GM19351 (cell line): ENCODE results near the gene ANKRD45.
A peak's percentile ranks its signal among the peaks of the same experiment; 100 is the strongest.
"Not testable (repeated sequence)": the region's sequence is repeated elsewhere in the genome, so short reads cannot be mapped to it uniquely, and the experiment has no call there.

Source experiments
- ATAC-seq: cut with Tn5 transposase; IDR thresholded peaks from one replicate; pipeline ENCODE4 v1.9.1; 2021; ENCODE audit warnings: mild to moderate bottlenecking, moderate library complexity; ENCODE audit not compliant: unreplicated experiment

Gene ANKRD45

DNA sequence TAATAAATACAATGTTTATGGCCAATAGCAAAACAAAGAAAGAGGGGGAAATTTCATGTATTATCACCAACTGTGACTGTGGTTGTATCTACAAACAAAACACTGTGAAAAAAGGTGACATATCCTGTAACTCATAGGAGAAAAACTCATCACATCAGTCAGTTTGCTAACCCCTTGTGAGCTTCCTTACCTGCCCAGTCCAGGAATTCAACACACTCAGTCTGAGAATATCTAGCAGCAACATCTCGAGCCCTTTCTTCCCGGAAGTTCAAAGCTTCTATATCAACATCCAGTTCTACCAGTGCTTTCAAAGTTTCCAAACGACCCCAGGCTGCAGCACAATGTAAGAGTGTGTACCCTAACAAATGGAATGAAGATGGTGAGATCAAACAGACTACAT lies 23.0 kb downstream of the ANKRD45 start:
- no peak for ATAC-seq

DNA sequence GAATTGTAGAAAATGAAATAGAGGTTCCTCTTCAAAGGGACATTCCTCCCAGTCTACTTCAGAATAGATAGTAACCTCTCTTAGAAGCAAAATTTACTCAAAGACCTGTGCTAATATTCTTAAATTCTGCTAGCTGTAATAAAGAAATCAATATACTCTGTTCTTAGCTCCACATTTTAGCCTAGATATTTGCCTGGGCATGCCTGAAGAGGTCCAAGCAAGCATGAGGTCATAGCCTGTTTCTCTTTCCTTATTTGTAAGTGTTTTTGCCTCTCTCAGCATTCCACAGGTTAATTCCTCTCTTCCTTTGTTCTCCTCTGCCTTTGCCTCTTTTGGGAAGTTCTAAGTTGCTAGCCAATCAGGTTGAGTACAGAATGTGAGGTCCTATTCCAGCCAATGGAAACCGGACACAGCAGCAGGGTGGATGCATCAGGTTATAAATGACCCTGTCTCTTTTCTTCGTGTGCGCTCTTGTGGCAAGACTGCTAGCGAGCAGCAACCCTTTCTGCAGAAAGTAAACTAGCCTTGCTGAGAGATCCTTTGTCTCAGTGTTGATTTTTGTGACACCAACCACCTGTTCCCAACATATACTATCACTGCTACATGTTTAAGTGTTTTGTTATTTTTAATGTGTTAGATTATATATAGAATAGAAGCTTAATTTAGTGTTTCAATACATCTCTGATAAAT lies 27.1 kb downstream of the ANKRD45 start:
- ATAC-seq, result not testable (repeated sequence)

DNA sequence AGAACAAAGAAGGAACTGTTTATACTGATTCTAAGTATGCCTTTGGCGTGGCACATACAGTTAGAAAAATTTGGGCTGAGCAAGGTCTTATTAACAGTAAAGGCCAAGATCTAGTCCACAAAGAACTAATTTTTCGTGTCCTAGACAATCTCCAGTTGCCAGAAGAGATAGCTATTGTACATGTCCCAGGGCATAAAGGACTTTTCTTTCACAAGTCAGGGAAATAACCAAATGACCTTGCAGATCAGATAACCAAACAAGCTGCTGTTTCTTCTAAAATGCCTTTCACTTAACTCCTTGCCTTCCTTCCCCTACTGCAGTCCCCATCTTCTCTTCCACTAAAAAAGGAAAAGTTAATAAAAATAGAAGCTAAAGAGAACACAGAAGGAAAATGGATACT lies 30.5 kb downstream of the ANKRD45 start:
- ATAC-seq, result no peak

DNA sequence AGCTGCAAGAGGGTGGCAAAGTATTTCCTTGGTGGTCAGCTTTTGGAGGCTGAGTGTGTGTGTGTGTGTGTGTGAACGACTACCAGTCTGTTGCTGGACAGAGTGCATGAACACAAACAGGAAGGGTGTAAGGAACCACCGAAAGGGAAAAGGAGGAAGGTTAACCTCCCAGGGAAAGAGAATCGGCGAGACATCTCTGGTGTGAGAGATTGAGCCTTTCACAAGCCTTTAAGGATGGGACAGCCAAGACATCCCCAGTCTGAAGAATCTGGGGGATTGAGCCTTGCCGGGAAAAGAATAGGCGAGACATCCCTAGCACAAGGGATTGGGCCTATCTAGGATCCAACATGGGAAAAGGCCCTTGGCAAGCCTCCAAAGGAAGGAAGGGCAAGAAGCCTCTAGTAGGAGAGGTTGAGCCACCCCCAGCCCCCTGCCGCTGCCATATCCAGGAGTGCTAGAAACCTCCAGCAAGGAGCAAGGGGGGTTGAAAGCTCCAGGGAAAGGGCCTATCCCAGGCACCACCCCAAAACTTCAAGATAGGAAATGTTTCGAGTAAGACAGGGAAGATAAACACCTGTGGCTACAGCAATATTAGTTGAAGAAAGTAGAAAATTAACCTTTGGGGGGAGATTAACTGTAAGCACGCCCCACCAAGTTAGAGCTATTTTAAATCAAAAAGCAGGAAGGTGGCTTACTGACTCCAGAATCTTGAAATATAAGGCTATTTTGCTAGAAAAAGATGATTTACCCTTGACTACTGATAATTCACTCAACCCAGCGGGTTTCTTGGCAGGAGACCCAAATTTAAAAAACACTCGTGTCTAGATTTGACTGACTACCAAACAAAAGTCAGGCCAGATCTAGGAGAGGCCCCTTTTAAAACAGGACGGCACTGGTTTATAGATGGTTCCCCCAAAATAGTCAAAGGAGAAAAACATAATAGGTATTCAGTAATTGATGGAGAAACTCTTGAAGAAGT lies 31.3 kb downstream of the ANKRD45 start:
- ATAC-seq, result no peak

DNA sequence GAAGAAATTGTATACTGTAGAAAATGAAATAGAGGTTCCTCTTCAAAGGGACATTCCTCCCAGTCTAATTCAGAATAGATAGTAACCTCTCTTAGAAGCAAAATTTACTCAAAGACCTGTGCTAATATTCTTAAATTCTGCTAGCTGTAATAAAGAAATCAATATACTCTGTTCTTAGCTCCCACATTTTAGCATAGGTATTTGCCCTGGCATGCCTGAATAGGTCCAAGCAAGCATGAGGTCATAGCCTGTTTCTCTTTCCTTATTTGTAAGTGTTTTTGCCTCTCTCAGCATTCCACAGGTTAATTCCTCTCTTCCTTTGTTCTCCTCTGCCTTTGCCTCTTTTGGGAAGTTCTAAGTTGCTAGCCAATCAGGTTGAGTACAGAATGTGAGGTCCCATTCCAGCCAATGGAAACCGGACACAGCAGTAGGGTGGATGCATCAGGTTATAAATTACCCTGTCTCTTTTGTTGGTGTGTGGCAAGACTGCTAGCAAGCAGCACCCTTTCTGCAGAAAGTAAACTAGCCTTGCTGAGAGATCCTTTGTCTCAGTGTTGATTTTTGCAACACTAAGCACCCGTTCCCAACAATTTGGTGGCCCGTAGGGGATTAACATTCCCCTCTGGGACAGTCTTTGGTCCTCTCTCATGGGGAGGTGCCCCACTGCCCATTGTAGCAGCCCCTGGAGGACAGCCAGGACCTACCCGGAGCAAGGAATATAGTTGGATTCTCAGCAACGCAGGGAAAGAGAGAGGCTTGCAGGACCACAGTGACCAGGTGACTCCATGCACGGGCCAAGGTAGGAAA lies 32.2 kb downstream of the ANKRD45 start:
- ATAC-seq, result not testable (repeated sequence)

DNA sequence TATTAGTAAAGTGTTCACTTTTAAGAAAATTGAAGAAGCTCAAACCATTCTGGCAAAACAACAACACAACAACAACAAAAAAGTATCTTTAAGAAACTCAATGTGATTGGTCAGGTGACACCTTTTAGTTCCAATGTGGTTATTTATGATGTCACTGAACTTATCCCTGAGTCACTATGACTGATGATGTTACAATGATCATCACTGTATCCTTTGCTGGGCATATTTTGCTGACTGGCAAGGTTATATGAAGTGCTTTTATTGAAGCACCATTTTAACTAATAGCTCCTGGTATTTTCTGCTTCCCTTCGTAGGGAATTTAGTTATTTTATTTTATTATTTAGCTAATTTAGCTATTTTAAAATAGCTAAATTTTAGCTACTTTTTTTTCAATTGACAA lies 34.5 kb downstream of the ANKRD45 start, which contains the start of gene TEX50:
TSS of gene TEX50 (plus strand) at position 223 of the 400 bp plus-strand sequence. CDS start 184 bp downstream, outside the sequence.
- no peak for ATAC-seq

DNA sequence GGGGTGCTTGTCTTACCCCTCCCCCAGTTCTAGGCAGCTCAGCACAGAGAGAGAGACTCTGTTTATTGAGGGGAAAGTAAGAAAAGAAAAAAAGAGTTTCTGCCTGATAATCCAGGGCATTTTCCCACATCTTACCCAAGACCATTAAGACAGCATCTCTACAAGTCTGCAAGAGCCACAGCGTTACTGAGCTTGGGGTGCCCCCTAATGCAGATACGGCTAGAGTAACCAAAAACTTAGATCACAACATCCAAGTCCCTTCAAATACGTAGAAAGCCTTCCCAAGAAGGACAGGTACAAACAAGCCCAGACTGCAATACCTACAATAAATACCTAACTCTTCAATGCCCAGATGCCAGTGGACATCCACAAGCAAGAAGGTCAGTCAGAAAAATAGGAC lies 40.8 kb downstream of the ANKRD45 start:
- ATAC-seq, result no peak

DNA sequence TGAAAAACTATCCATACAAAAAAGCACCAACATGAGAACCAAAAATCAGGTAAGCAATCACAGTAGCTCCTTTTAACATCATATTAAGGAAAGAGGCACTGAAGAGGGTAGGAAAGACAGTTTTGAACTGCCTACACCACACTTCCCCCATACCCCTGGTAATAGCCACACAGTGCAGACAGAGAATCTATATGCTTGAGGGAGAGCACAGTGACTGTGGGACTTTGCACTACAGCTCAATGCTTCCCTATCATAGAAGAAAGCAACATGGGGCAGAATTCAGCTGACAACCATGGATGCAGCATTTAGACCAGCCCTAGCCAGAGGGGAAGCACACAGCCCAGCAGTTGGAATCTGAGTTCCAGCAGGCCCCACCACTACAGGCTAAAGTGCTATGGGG lies 42.4 kb downstream of the ANKRD45 start:
- no peak for ATAC-seq

DNA sequence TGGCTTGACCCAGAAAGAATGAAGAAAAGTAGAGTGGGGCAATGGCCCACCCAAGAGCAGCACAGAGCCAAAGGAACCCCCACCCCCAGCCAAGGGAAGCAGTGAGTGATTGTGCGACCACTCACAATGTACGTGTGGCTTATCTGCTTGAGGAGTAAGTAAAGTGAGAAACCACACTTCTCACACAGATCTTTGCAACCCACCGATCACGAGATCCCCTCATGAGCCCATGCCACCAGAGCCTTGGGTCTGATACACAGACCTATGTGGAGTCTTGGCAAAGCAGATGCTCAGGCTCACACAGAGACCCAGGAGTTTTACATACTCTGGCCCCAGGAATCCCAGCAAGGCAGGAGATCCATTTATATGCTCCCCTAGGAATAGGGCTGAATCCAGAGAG lies 52.8 kb downstream of the ANKRD45 start:
- no peak for ATAC-seq

DNA sequence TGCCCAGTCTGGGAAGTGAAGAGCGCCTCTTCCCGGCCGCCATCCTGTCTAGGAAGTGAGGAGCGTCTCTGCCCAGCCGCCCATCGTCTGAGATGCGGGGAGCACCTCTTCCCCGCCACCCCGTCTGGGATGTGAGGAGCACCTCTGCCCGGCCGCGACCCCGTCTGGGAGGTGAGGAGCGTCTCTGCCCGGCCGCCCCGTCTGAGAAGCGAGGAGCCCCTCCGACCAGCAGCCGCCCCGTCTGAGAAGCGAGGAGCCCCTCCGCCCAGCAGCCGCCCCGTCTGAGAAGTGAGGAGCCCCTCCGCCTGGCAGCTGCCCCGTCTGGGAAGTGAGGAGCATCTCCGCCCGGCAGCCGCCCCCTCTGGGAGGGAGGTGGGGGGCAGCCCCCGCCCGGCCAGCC lies 56.6 kb downstream of the ANKRD45 start:
- not testable (repeated sequence) for ATAC-seq

DNA sequence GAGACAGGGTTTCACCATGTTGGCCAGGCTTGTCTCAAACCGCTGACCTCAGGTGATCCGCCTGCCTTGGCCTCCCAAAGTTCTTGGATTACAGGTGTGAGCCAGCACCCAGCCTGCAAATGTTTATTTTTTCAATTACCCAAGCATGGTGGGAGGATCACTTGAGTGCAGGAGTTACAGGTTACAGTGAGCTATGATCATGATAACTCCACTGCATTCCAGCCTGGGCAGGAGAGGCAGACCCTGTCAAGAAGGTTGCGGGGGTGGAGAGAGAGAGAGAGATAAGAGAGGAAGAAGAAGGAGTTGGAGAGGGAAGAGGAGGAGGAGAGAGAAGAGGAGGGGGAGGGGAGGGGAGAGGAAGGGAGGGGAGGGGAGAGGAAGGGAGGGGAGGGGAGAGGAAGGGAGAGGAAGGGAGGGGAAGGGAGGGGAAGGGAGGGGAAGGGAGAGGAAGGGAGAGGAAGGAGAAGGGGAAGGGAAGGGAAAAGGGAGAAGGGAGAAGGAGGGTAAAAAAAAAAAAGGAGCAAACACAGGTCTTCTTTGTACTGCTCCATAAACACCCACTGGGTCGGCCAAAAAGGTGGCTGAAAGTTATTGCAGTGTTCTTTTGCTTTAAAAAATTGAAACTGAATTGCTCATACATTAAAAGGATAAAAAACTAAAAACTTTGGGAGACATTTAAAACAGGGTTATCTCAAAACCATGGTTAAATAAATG lies 61.0 kb downstream of the ANKRD45 start:
- ATAC-seq, result no peak

DNA sequence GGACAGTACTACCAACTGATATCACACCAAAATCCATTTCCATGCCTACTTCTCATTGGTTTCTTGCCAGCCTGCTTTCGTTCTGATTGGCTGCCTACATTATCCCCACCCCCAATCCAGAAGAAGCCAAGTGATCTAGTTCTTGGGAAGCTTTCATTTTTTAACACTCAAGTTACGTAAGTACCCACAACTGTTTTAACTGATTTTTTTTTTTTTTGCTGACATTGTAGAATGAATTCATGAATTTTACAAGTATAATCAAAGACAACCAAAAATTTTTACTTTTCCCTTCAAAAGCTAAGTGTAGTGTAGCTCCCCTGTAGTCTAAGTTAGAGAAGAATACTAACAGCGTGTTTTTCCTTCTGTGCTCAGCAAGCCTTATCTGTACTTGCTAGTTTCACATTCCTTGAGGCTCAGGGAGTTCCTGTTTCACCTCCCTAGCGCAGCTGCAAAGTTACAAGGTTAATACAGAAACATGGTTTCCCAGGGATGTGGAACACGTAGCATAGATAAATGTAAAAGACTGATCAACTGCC lies 66.5 kb downstream of the ANKRD45 start, which contains the start of gene SLC9C2:
TSS of gene SLC9C2 (minus strand) at position 17 of the 536 bp plus-strand sequence. CDS start 1,296 bp downstream, outside the sequence.
- no peak for ATAC-seq

DNA sequence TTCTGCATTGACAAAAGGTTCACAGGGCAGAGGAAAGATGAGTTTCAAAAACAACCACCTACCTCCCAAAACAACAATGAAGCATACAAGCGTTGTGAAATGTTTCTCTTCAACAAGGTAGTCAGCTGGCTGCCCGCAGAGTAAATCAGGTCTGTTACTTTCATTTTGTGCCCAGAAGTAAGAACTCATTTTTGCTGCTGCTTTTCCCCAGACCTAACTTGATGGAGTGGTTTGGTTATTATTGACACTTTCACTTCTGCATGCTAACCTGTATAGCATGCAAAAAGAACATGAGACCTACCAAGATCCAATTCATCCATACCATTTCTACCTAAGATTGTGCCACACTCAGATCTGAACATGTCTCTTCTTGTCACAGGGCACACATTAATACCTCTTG lies 68.1 kb downstream of the ANKRD45 start:
- peak; percentile 87 for ATAC-seq

DNA sequence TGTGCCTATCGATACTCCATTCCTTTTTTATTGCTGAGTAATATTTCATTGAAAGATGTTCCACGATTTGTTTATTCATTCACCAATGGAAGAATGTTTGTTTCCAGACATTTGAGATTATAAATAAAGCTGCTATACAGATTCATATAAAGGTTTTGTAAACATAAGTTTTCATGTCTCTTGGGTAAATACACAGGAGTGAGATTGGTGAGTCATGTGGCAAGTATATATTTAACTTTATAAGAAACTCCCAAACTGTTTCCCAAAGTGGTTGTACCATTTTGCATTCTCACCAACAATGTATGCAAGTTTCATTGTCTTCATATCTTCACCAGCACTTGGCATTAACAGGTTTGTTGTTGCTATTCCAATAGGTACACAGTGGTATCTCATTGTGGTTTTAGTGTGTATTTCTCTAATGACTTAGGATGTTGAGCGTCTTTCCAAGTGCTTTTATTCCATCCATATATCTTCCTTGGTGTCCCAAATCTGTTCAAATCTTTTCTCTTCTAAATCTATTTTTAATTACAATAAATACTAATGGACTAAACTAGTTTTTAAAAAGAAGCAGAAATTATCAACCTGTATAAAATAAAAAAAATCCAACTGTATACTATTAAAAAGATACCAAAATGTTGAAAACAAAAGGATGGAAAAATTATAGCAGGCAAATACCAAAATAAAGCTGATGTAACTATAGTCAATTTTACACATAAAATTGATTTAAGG lies 73.4 kb downstream of the ANKRD45 start:
- ATAC-seq, result no peak

DNA sequence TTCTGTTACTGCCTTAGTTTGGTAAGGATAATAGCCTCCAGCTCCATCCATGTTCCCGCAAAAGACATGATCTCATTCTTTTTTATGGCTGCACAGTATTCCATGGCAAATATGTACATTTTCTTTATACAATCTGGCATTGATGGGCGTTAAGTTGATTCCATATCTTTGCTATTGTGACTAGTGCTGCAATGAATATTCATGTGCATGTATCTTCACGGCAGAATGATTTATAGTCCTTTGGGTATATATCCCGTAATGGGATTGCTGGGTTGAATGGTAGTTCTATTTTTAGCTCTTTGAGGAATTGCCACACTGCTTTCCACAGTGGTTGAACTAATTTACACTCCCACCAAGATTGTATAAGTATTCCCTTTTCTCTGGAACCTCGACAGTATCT lies 78.5 kb downstream of the ANKRD45 start:
- ATAC-seq, result not testable (repeated sequence)

DNA sequence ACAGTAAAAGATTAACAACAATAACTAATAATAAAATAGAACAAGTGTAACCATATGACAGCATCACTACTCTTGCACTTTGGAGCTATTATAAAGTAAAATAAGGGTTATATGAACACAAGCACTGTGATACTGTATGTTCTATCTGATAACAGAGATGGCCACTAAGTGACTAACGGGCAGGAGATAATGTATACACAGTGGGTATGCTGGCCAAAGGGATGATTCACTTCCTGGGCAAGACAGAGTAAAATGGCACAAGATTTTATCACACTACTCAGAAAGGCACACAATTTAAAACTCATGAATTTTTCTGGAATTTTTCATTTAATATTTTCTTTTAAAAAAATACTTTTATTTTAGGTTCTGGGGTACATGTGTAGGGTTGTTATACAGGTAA lies 79.1 kb downstream of the ANKRD45 start:
- no peak for ATAC-seq

DNA sequence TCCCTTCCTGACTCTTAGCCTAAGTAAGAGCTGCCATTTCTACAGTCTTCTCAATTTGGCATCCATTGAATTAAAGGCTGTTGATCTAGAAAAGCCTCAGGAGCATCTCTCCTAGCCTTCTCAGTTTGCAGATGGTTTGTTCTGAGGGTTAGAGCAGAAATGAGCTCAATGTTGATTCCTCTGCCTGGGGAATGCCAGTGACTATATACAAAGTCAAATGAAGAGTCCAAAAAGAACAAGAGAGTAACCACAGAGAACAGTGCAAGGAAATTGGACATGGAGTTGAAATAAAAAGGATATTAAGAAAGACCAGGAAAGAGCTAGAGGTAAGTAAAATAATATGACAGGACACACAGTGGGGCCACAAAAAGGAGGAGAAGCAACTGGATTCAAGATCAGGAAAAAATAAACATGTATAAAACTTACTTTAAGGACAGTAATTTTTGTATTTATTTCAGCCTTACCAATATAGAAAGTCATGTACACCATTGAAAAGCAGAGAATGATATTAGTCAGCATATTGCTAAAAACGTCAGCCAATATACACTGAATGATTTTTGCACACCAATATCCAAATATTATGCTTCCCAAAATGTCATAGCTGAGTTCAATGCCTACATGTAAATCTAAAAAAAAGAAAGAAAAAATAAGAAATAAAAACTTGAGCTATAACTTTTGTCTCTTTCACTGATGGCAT lies 88.1 kb downstream of the ANKRD45 start:
- peak; percentile 51 for ATAC-seq

DNA sequence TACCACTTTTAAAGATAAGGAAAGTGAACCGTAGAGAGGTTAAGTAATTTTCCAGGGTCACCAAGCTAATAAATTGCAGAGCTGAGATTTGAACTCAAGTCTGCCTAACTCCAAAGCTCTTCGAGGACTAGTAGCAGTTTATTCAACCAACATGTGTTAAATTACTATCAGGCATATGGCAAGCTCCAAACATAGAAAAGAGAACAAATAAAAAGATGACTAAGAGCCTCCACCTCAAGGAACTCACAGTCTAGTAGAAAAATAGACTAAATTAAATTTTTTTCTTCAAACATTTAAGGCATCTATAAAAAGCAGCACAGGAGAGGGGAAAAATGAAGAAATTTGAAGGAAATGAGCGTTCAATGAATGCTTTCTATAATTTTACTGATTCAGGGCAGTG lies 89.0 kb downstream of the ANKRD45 start:
- ATAC-seq, result no peak

DNA sequence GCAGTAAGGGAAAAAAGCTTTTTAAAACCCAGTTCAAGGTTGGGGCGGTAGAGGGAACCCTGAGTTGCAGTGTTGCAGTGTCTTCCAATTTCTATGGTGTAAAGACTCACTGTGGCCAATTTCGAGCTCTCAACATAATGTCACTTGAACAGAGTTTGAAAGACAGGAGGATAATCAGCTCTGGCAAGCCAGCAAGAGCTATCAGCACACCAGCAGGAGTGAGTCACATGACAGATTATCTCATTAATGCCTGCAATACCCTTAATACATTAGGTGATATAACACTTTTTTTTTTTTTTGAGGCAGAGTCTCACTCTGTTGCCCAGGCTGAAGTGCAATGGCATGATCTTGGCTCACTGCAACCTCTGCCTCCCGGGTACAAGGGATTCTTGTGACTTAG lies 89.6 kb downstream of the ANKRD45 start:
- no peak for ATAC-seq
